GM10248 (cell line): ENCODE measurements around the gene B4GALNT1.

Source experiments
- CTCF ChIA-PET: fragments of 300-600 bp; sonication (Branson Sonifier 250); formaldehyde crosslinking; extraction: SDS; loops from one replicate; lab custom pipeline; 2021; ENCODE audit warnings: antibody characterized with exemption; lab: Yijun Ruan, JAX
- POLR2A ChIA-PET: fragments of 350-650 bp; sonication (Branson Sonifier 250); formaldehyde crosslinking; extraction: SDS; loops from one replicate; lab custom pipeline; 2020; ENCODE audit warnings: antibody characterized with exemption; lab: Yijun Ruan, JAX
- DNase-seq: peaks from one replicate; pipeline ENCODE4 v3.0.0; 2012; ENCODE audit errors: extremely low spot score
- TF ChIP-seq, protein P1 (sequence below): IDR thresholded peaks from 2 replicates; pipeline ENCODE4 v1.5.1; 2012; ENCODE audit warnings: mild to moderate bottlenecking, low read depth; ENCODE audit errors: extremely low read depth, missing control alignments, control extremely low read depth

The B4GALNT1 gene

DNA sequence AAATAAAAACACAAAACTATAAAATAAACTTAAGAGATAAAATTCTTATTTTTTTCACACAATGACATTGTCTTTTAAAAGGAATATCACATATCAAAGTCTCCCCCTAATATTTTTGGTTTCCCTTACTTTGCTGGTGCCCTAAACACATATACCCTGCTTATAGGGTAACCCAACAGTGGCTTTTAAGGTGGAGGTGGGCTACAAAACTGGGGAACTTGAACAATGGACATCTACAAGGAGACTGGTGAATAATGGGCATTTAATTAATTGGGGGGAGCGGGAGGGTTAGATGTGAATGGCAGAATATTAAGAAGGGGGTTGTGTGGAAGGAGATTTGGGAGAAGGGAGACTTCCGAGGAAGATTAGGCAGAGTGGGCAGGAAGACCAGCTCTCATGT is 9.6 kb downstream of the B4GALNT1 start:
- POLR2A ChIA-PET: no interaction called here
- TF ChIP-seq, protein P1, sequence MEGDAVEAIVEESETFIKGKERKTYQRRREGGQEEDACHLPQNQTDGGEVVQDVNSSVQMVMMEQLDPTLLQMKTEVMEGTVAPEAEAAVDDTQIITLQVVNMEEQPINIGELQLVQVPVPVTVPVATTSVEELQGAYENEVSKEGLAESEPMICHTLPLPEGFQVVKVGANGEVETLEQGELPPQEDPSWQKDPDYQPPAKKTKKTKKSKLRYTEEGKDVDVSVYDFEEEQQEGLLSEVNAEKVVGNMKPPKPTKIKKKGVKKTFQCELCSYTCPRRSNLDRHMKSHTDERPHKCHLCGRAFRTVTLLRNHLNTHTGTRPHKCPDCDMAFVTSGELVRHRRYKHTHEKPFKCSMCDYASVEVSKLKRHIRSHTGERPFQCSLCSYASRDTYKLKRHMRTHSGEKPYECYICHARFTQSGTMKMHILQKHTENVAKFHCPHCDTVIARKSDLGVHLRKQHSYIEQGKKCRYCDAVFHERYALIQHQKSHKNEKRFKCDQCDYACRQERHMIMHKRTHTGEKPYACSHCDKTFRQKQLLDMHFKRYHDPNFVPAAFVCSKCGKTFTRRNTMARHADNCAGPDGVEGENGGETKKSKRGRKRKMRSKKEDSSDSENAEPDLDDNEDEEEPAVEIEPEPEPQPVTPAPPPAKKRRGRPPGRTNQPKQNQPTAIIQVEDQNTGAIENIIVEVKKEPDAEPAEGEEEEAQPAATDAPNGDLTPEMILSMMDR: no peak
- CTCF ChIA-PET: interaction anchor here (1.4 to 8.9 kb wide), 8 partner anchors 9 to 170 kb away, joined by 3 to 155 read pairs (median 7); partner anchors contain the start of gene PIP4K2C
- DNase-seq: no peak

DNA sequence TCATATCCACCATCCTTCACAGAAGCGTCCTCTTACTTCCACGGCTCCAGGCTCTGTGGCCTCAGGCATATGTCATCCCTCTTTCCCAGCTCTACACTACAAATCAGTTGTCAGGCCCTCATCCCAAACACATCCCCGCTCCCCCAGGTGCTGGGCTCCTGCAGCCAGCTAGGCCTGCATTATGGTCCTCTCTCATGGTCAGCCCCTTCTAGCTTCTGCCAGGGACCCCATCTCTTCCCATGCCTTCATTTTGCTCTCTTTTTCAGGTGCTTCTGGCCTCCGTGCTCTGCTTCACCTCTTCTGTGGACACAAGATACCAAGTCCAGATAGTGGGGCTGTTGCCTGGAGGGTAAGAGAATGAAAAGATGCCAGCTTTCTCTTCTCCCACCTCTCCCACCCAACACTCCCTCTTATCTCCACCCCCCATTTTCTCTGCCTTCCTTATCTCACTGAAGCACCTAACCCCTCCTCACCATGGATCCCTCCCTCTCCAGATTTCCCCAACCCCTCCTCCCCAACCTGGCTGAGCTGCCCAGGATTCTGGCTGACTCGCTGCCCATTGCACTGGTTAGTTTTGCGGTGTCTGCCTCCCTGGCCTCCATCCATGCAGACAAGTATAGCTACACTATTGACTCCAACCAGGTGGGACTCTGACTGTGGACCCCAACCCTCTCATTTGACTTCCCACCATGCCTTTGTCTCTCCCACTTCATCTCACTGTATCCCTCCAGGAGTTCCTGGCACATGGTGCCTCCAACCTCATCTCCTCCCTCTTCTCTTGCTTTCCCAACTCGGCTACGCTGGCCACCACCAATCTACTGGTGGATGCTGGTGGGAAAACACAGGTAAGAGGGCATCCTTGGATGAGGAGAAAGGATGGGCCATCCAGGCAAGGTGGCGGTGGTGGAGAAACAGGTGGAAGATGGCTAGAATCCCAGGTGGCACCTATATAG is 10.4 kb downstream of the B4GALNT1 start:
- peak; percentile 16 for DNase-seq
- TF ChIP-seq, protein P1: no peak
- CTCF ChIA-PET: interaction anchor here (0.7 to 8.9 kb wide), 22 partner anchors 8 to 170 kb away, joined by 3 to 155 read pairs (median 4); partner anchors contain the start of genes ARHGEF25, CYP27B1, GLI1 and PIP4K2C
- POLR2A ChIA-PET: no interaction called here

DNA sequence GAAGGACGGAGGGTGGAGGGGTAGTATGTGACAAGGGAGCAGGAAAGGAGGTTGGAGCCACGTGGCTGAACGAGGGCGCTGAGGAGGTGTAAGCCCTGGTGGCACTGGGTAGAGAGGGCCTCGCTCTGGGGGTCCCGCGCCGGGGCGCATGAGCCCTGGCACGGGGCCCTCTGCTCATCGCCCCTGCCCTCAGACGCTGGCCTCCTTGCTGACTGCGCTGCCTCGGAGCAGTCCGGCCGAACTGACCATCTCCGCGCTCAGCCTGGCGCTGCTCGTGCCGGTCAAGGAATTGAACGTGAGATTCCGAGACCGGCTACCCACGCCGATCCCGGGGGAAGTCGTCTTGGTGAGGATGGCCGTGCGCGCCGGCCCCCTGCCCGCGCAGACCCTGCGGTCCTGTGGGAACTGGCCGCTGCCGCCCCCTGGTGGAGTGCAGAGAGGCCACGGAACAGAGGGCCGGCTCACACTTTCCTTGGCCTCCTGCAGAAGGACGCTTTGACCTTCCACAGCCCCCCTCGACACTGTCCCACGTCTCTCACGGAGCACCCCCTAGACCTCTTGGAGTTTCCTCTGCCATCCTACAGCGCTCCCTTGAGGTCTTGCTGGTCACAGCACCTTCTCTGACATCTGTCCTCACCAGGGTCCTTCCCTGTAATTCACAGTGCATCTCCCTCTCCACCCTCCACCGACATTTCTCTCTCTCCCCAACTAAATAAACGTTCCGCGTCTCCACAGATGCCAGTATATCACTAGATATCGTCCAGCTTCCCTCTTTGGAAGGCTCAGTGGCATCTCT is 11.3 kb downstream of the B4GALNT1 start:
- DNase-seq: peak; percentile 83
- ChIA-PET CTCF (interaction anchor here (0.7 to 8.9 kb wide), 25 partner anchors 7 to 166 kb away, joined by 3 to 155 read pairs (median 5); partner anchors contain the start of genes ARHGEF25, CYP27B1, GLI1 and INHBE), POLR2A (no interaction called here)
- TF ChIP-seq, protein P1: peak; percentile 95

DNA sequence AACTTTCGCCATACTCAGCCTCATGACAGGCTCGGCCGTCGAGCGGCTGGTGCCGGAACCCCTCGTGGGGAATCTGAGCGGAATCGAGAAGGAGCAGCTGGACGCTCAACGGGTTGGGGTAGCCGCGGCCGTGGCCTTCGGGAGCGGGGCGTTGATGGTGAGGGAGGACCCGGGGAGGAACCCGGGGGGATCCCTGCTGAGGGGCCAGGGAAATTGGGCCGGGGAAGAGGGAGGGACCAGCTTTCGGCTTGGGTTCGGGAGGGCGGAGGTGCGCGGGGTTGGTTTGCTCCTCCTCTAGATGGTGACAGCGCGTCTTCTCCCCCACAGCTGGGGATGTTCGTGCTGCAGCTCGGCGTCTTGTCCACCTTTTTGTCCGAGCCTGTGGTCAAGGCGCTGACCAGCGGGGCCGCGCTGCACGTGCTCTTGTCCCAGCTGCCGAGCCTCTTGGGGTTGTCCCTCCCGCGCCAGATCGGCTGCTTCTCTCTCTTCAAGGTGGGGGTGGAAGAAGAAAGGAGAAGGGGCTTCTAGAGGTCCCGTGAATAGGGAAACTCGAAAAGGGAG is 12.0 kb downstream of the B4GALNT1 start:
- TF ChIP-seq, protein P1: no peak
- DNase-seq: peak; percentile 39
- ChIA-PET CTCF (interaction anchor here (0.7 to 8.9 kb wide), 16 partner anchors 9 to 166 kb away, joined by 3 to 155 read pairs (median 6); partner anchors contain the start of genes ARHGEF25, B4GALNT1, GLI1 and INHBE), POLR2A (no interaction called here)

DNA sequence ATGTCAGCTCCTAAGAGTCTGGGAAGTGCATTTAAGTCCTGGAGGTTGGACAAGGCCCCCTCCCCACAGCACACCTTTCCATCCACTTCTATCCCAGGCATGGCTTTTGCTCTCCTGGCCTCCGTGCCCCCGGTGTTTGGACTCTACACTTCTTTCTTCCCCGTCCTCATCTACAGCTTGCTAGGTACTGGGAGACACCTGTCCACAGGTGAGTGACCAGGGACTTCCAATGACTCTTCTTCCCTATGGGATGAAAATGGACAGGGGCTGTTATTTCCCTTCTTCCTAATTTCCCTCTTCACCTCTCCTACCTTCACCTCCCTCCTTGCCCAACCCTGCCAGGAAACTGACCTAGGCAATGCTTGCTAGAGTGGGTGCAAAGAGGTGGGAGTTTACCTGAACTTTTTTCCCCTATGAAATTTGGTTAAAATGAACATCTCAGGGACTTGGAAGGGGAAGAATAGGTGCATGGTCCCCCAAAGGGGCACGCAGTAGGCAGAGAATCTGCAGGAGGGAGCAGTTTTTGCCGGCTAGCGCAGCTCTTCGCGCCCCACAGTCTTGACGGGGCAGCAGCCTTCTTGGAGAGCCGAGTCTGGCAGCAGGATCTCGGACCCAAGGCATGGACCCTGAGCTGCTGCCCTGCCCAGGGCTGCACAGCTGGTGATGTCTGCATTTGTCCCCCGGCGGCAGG is 12.6 kb downstream of the B4GALNT1 start:
- POLR2A ChIA-PET: no interaction called here
- DNase-seq: peak; percentile 37
- CTCF ChIA-PET: interaction anchor here (0.7 to 8.9 kb wide), 16 partner anchors 9 to 165 kb away, joined by 3 to 155 read pairs (median 6); partner anchors contain the start of genes ARHGEF25, B4GALNT1, GLI1 and INHBE
- TF ChIP-seq, protein P1: no peak
